Left renal cortex interstitium (tissue), 4 donors: ENCODE data around the gene CSNK2A2. TPM values are rescaled to one million over a fixed set of nuclear protein-coding genes. Genes with fewer than 3 reads are reported as not detected.

Experiments
- DNase-seq, 4 donors: peaks; one replicate each; pipeline ENCODE4 v3.0.0-alpha.2; 2013; ENCODE audit warnings: low read depth in 4 of 4, low spot score in 2 of 4, missing footprints in 1 of 4
- polyA plus RNA-seq, 4 donors: library from polyadenylated mRNA; unstranded; fragments of 120-200 nt; gene quantifications; one replicate each; pipeline ENCODE4 v1.2.1, GENCODE V29; 2013; ENCODE audit not compliant: insufficient read length in 4 of 4

The CSNK2A2 gene
- polyA plus RNA-seq, 4 donors = 54.0 to 70.9 (median 66.4) TPM

DNA sequence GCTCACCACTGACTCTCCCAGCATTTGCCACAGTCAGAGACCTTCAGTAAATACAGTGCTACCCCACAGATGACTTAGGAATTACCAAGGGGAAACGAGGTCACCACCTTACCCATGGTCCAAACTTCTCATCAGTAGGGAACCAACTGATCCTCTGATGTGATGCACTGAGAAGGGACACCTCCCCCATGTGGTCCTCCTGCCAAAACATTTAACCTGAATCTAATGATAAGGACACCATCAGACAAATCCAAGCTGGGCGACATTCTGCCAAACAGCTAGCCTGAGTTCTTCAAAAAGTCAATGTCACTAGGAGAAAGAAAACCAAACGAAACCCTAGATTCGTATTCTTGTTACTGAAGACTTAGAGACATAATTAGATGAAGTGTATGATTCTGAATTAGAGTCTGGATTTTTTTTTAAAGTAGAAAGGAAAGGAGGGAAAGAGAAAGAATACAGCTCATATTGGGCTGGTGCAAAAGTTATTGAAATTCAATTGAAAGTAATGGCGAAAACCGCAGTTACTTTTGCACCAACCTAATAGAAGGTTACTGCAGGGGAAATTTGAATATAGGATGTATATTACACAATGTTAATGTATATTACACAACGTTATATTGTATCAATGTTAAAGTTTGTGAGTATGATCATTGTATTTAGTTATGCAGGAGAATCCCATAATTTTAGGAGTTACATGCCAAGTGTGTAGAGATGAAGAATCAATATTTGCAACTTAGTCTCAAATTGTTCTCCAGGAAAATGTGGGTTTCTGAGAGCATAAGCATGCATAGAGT is 2.3 kb upstream of the CSNK2A2 start:
- DNase-seq = no peak

DNA sequence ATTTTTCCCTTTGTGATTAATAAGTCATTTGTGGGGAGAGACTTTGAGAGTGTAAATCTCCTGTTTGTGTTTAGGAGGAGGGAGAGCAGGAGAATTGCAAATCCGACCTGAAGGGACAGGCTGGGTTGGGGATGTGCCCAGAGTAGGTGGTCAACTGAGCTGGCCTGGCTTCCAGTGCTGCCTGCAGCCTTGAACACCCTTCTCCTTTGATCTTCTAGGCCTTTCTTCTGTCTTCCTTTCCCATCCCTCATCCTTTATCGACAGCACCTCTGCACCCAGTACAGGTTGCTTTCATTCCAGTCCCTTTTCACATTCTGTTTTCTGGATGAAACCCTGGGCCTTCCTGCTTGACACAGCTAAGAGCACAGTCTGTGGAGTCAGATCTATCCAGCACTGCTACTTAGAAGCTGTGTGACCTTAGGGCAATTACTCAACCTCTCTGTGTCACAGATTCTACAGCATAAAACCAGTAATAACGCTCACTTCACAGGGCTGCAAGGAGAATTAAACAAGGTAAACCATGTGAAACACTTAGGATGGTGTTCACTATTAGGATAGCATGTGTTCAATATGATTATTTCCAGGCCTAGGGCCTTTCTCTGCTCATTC is 1.0 kb upstream of the CSNK2A2 start:
- DNase-seq = no peak

DNA sequence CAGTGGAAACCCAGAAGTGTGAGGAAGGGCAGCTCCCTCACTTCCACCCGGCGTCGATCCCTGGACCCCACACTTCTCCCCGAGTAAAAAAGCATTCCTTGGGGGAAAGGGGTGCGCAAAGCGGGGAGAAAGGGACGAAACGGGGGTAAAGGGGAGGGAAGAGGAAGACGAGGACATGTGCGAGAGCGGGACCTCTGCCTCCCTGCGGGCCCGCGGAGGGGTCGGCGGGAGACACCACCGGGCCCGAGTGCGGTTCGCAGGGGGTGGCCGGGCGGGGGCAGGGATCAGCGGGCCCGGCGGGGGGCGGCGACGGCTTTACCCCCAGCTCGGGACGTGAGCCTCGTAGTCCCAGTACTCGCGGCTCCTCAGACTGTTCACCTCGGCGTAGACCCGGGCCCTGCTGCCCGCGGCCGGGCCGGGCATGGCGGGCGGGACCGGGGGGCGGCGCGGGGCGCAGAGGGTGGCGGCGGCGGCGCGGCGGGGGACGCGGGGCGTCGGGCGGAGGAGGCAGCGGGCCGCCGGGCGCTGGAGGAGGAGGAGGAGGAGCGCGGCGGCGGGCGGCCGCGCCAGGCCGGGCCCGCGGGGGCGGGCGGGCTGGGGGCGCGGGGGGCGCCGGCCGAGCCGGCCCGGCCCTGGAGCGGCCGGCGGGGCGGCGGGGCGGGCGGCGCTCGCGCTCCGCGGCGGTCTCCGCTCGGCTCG is 443 bp downstream of the CSNK2A2 start:
- peak in 1 of 4 donors; percentile 0 for DNase-seq

- no peak for DNase-seq
These were observed 1.0 kb downstream of the CSNK2A2 start for GRCh38 chr16:58196898-58197313.

- no peak for DNase-seq
These were observed 2.1 kb downstream of the CSNK2A2 start for GRCh38 chr16:58195771-58196170.

DNA sequence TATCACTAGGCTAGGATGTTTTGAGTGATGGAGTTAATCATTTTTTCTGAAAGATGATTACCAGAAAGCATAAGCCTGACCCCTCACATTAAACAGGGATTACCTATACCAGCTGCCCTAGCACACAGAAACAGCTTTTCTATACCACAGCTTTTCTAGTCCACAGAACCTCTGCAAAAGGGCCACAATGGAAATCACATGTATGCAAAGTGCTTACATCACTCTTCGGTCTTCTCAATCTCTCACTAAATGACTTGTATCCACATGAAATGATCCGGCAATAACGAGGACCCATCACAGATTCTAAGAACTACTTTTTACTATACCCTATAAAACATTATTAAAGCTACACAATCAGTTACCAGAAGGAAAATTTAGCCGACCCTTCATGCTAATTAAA is 2.6 kb downstream of the CSNK2A2 start:
- no peak for DNase-seq

- no peak for DNase-seq
These were observed 3.1 kb downstream of the CSNK2A2 start for GRCh38 chr16:58194790-58195189.

DNA sequence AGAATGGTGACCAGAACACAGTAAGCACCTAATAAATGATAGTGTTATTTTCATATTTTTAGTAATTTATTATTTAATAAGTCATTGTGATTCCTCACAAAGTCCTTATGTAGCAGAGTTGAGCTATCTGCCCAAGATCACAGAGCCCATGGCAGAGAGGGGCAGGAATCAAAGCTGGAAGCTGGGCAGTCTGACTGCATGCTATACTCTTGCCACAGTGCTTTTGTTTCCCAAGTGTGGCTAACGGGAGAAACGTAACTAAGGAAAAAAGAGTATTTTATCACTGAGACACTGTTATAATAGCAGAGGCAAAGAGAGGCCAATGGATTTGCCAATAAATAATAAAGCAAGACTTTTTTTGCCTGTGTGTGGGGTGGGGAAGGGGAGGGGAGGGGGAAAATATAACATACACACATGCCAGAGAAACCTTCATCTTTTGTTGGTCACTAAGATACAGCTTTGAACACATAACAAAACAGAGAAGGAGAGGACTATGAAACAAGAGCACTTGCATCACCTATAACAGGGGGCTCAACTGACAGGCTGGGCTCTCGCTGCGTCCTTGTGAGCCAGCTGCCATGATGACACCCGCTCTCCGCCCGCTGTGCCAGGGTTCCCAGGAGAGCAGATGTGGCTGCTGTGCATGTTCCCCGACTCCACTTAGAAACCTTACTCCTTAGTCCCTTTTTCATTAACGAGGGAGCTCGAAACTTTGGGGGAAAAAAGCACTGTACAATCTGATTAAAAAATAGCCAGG is 10.1 kb downstream of the CSNK2A2 start:
- DNase-seq = no peak

GRCh38 chr16:58187092-58187491 is 10.8 kb downstream of the CSNK2A2 start:
- no peak for DNase-seq

GRCh38 chr16:58186176-58186944 is 11.5 kb downstream of the CSNK2A2 start:
- no peak for DNase-seq

DNA sequence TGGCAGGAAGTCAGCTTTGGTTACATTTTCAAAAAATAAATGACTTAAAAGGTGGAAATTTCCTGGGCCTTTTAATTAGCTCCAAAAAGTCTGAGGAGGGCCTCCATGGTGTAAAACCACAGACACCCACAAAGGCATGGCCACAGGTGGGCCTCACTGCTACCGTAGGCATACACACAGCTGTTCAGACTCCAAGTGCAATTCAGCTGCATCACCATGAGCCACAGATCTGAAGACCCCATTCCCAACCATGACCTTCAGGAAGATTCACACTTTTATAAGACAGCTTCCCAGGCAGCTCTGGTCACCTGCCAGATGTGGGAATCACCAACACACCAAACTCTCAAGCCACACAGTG is 20.6 kb downstream of the CSNK2A2 start:
- DNase-seq = no peak

GRCh38 chr16:58176608-58177352 is 21.1 kb downstream of the CSNK2A2 start:
- no peak for DNase-seq

GRCh38 chr16:58170223-58170622 is 27.7 kb downstream of the CSNK2A2 start:
- DNase-seq = no peak

GRCh38 chr16:58160855-58161254 is 37.1 kb downstream of the CSNK2A2 start:
- no peak for DNase-seq

- DNase-seq = no peak
These were observed 39.2 kb downstream of the CSNK2A2 start for GRCh38 chr16:58158725-58159124.

GRCh38 chr16:58157951-58158540 is 39.9 kb downstream of the CSNK2A2 start:
- DNase-seq = peak; percentile 14 to 32 (median 26)

- no peak for DNase-seq
These were observed 40.7 kb downstream of the CSNK2A2 start for GRCh38 chr16:58157239-58157638.

- no peak for DNase-seq
These were observed 42.1 kb downstream of the CSNK2A2 start for GRCh38 chr16:58155839-58156238.

DNA sequence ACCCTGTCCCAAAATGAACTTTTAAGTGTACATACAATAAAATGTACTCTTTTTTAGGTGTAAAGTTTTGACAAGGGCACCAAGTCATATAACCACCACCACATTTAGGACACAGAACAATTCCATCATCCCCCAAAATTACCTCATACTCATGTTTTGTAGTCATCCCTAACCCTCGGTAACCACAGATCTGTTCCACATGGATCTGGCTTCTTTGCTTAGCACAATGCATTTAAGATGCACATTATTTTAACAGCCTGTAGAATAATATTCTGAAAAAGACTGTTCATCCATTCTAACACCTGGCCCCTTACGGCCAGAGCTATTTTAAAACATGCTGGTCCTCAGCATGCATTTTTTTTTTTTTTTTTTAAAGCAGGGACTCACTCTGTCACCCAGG is 43.6 kb downstream of the CSNK2A2 start:
- DNase-seq = no peak
